Breast epithelium (tissue), 4 donors: ENCODE measurements around the gene RDH13. TPM values are rescaled to one million over a fixed set of nuclear protein-coding genes. Genes with fewer than 3 reads are reported as not detected.

Source experiments
- DNase-seq, 2 donors: peaks; one replicate each; pipeline ENCODE4 v3.0.0-alpha.2; 2019; ENCODE audit warnings: low spot score in 2 of 2
- H3K27ac ChIP-seq, 2 donors: fragments of 200-600 bp; sonication (generic) in 1 of 2; one replicate each; pipeline ENCODE4 v1.5.1; 2016 to 2019; ENCODE audit warnings: mild to moderate bottlenecking in 1 of 2
- H3K27me3 ChIP-seq, 2 donors: fragments of 200-600 bp; sonication (generic) in 1 of 2; one replicate each; pipeline versions ENCODE4 v1.5.1 to v1.6.0; 2017 to 2019; ENCODE audit warnings: control low read depth in 1 of 2, mild to moderate bottlenecking in 1 of 2
- H3K36me3 ChIP-seq: fragments of 200-600 bp; one replicate; pipeline ENCODE4 v1.5.1; 2019
- H3K4me1 ChIP-seq, 2 donors: fragments of 200-600 bp; sonication (generic); one replicate each; pipeline ENCODE4 v1.5.1; 2016 to 2019; ENCODE audit warnings: control low read depth in 1 of 2
- H3K4me3 ChIP-seq, 3 donors: fragments of 200-600 bp; sonication (generic); 1 replicate in 2 of 3; 2 replicates in 1 of 3; pipeline ENCODE4 v1.5.1; 2016 to 2019; ENCODE audit warnings: mild to moderate bottlenecking in 3 of 3, moderate library complexity in 2 of 3
- H3K9me3 ChIP-seq, 2 donors: fragments of 200-600 bp; sonication (generic) in 1 of 2; one replicate each; pipeline ENCODE4 v1.5.1; 2016 to 2019; ENCODE audit warnings: control low read depth in 1 of 2
- CTCF ChIP-seq, 3 donors: fragments of 450-650 bp; IDR thresholded peaks; one replicate each; pipeline ENCODE4 v1.5.1; 2016 to 2017; ENCODE audit warnings: antibody characterized with exemption in 3 of 3, mild to moderate bottlenecking in 3 of 3, moderate library complexity in 3 of 3
- POLR2A ChIP-seq: fragments of 450-650 bp; IDR thresholded peaks from one replicate; pipeline ENCODE4 v1.6.1; 2016; ENCODE audit warnings: antibody characterized with exemption, mild to moderate bottlenecking, moderate library complexity
- POLR2AphosphoS5 ChIP-seq, 3 donors: sonication (generic); formaldehyde crosslinking; IDR thresholded peaks; one replicate each; pipeline ENCODE4 v1.6.1; 2017; ENCODE audit warnings: antibody characterized with exemption in 3 of 3
- intact Hi-C: fragments of 100-400 bp; cut with DNase I; formaldehyde crosslinking; loops from one replicate; pipeline ENCODE4 v1.15.1; 2023; ENCODE audit warnings: low total_unique reads
- total RNA-seq, 3 donors: library from RNA; depleted of rRNA; stranded (reverse); fragments of >200 nt; gene quantifications; one replicate each; pipeline ENCODE4 v1.1.0, GENCODE V29; 2016

RDH13 gene
- total RNA-seq, 3 donors from 2014 or later = 11.4 to 33.4 (median 22.3) TPM

GRCh38 chr19:55056827-55057226, 6.1 kb downstream of the RDH13 start:
- TF ChIP-seq POLR2A (no peak), CTCF (IDR thresholded peaks at IDR 0.05) (no peak), POLR2AphosphoS5 (IDR thresholded peaks at IDR 0.05) (no peak)
- Histone ChIP-seq H3K27me3 (no peaks in the 10 kb centered on the region), H3K4me1 (no peaks in the 10 kb centered on the region), H3K27ac (no peak overlapping the region), H3K36me3 (no peaks in the 10 kb centered on the region), H3K9me3 (no peaks in the 10 kb centered on the region), H3K4me3 (no peak overlapping the region)
- intact Hi-C loops = no loop called here
- no peak for DNase-seq

- Histone ChIP-seq H3K27me3 (no peaks in the 10 kb centered on the region), H3K36me3 (no peaks in the 10 kb centered on the region), H3K4me3 (no peak overlapping the region), H3K27ac (no peak overlapping the region), H3K9me3 (no peaks in the 10 kb centered on the region), H3K4me1 (no peaks in the 10 kb centered on the region)
- intact Hi-C loops = no loop called here
- no peak for TF ChIP-seq POLR2A
- TF ChIP-seq POLR2AphosphoS5 (IDR thresholded peaks at IDR 0.05) = no peak
- TF ChIP-seq CTCF (IDR thresholded peaks at IDR 0.05) = no peak
- DNase-seq = no peak
Observed at GRCh38 chr19:55053735-55054134, 9.2 kb downstream of the RDH13 start.

- intact Hi-C loops = no loop called here
- no peak for TF ChIP-seq CTCF (IDR thresholded peaks at IDR 0.05)
- TF ChIP-seq POLR2AphosphoS5 (IDR thresholded peaks at IDR 0.05) = no peak
- no peak for TF ChIP-seq POLR2A
- peaks cover 11% of the 10 kb centered on the region for H3K36me3 ChIP-seq
- H3K4me1 ChIP-seq = no peaks in the 10 kb centered on the region
- no peak overlapping the region for H3K4me3 ChIP-seq
- no peak for DNase-seq
- no peak overlapping the region for H3K27ac ChIP-seq
- H3K9me3 ChIP-seq = no peaks in the 10 kb centered on the region
- H3K27me3 ChIP-seq = no peaks in the 10 kb centered on the region
Observed at GRCh38 chr19:55050749-55051532, 12.0 kb downstream of the RDH13 start.

GRCh38 chr19:55048446-55048845, 14.5 kb downstream of the RDH13 start:
- DNase-seq = no peak
- peaks cover 11% of the 10 kb centered on the region for H3K36me3 ChIP-seq
- TF ChIP-seq CTCF (IDR thresholded peaks at IDR 0.05) (no peak), POLR2AphosphoS5 (IDR thresholded peaks at IDR 0.05) (no peak), POLR2A (no peak)
- no peaks in the 10 kb centered on the region for H3K27me3 ChIP-seq
- H3K4me1 ChIP-seq = no peaks in the 10 kb centered on the region
- intact Hi-C loops = no loop called here
- H3K4me3 ChIP-seq = no peak overlapping the region
- H3K27ac ChIP-seq = no peak overlapping the region
- no peaks in the 10 kb centered on the region for H3K9me3 ChIP-seq

GRCh38 chr19:55047951-55048350, 15.0 kb downstream of the RDH13 start:
- DNase-seq = no peak
- H3K4me3 ChIP-seq = no peak overlapping the region
- intact Hi-C loops = no loop called here
- H3K27me3 ChIP-seq = no peaks in the 10 kb centered on the region
- peaks cover 11% of the 10 kb centered on the region for H3K36me3 ChIP-seq
- TF ChIP-seq POLR2AphosphoS5 (IDR thresholded peaks at IDR 0.05) (no peak), POLR2A (no peak), CTCF (IDR thresholded peaks at IDR 0.05) (no peak)
- H3K4me1 ChIP-seq = no peaks in the 10 kb centered on the region
- no peak overlapping the region for H3K27ac ChIP-seq
- no peaks in the 10 kb centered on the region for H3K9me3 ChIP-seq
